ENCODE measurements around the gene KCNH1. TPM values are rescaled to one million over a fixed set of nuclear protein-coding genes. Genes with fewer than 3 reads are reported as not detected.

The KCNH1 gene
- total RNA-seq, 1 donor from 2014 or later = 0.26 TPM

DNA sequence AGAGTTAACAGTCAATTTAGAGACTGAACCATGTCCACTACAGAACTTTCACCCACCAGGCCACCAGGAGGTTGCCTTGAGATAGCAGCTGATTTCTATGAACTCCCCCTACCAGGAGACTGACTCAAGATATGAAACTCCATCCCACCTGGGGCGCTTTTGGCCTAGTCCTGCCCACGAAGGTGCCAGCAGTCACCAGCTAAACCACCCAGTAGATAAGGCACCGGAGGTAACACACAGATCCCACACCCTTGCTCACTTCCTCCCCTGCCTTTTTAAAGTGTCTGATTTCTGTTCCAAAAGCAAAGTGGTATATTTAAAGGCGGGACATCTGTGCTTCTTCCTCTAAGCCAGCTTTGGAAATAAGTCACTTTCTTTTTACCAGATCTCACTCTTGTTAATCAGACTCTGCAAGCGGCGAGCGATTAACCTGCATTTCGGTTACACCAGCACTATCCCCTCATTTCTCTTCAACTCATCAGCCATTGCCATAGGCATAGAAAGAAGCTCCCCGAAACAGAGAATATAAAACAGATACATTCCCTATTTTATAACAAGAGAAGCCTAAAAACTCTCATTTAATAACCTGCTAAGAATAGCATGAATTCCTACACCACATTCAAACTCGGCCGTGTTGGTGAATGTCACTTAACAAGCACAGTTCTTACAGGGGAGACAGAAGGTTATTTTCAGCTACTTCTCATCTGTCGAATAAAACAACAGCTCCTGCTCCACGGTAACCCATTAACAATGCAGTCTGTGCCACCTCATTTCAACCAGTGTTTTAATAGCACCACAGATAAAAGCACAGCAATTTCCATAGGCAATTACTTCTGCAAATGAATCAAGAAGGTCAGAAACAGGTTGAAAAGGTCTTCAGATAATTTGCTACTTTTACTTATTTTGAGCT, 318.1 kb downstream of the KCNH1 start:
- DNase-seq (ENCODE audit: low spot score) = no peak

- DNase-seq (ENCODE audit: low spot score) = no peak
These were observed 319.4 kb downstream of the KCNH1 start for GRCh38 chr1:210814382-210815123.

DNA sequence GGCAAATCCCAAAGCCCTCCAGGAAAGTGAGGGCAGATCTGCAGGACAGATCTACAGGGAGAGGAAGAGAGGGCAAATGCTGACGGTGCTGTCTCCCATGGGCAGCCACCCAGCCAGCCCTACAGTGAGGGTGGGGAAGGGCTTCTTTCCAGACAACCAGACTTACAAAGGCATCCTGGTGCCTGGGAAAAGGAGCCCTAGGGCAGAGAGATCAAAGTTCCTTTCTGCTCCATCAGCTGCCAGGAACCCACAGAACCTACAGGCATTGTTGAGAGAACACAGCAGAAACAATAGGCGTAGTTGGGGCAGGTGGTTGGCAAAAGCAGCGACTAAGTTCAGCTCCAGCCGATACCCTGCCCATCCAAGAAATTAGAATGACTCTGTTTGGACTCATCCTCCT, 332.4 kb downstream of the KCNH1 start:
- DNase-seq (ENCODE audit: low spot score) = no peak

- DNase-seq (ENCODE audit: low spot score) = no peak
These were observed 333.2 kb downstream of the KCNH1 start for GRCh38 chr1:210800756-210801155.

DNA sequence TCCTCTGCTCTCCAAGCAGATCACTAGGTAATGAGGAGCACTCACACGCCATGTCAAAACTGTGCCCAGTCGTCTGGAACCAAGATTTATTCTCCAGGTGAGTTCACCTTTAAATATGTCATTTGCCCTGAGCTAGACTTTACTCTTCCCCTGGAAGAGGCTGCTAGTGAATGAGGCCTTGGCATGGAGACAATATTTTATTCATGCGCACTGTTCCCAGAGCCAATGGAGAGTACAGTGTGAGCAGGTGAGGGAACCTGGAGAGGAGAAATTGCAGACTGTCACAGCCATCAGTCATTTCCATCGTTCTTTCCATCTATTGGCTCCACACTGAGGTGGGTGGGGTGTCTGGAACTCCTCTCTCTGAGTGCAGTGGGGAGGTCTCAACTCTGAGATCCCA, 333.6 kb downstream of the KCNH1 start:
- no peak for DNase-seq (ENCODE audit: low spot score)

DNA sequence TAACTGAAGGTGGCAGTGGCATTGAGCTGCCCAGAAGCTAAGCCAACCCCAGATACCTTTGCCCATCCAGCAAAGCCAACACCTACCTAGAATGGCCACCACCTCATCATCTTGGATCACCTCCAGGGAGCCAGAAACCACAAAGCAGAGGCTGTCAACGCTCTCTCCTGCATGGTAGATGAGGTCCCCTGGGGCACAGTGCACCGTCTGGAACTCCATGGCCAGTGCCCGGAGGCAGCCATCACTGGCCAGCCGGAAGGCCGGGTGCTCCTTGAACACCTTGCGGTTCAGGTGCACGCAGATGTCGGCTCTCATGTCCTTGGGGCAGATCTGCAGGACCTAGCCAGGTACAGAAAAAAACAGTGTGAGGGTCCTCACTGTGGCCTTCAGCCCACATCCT, 336.5 kb downstream of the KCNH1 start:
- DNase-seq (ENCODE audit: low spot score) = no peak

DNA sequence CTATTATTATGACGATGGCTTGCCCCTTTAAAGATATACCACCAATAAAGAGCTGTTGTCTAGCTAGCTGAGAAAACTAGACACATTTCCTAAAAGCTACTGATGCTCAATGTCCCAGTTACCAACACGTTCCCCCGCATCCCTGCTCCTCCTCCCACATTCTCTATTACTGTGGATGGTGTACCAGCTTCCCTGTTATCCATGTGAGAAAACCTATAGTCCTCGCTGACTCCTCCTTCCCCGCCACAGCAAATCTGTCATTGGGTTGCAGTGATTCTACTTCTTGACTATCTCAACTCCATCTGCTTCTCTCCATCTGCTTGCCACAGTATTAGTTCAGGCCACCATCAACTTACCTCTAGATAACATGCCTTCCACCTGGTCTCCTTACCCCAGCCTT, 337.5 kb downstream of the KCNH1 start:
- no peak for DNase-seq (ENCODE audit: low spot score)

DNA sequence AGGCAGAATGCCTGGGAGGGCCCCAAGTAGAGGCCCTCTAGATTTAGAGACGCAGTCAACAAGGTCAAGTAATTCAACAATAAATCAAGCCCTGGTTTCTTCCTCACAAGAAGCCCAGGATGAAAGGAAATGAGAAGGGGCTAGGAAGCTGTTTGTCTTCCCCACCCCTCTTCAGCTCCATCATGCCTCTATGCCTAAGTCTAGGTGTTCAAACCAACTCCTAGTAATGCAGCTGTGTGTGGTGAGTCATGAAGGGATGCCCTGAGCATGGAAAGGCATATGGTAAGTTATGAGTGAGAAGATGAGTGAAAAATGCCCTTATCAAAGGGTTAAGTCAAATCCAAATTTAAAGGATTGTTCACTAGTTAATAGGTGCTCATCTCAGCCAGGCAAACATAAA, 339.5 kb downstream of the KCNH1 start:
- no peak for DNase-seq (ENCODE audit: low spot score)

GRCh38 chr1:210792250-210793102, 341.5 kb downstream of the KCNH1 start:
- no peak for DNase-seq (ENCODE audit: low spot score)

GRCh38 chr1:210790196-210790595, 343.8 kb downstream of the KCNH1 start:
- DNase-seq (ENCODE audit: low spot score) = no peak

- no peak for DNase-seq (ENCODE audit: low spot score)
These were observed 346.1 kb downstream of the KCNH1 start for GRCh38 chr1:210787800-210788199.

DNA sequence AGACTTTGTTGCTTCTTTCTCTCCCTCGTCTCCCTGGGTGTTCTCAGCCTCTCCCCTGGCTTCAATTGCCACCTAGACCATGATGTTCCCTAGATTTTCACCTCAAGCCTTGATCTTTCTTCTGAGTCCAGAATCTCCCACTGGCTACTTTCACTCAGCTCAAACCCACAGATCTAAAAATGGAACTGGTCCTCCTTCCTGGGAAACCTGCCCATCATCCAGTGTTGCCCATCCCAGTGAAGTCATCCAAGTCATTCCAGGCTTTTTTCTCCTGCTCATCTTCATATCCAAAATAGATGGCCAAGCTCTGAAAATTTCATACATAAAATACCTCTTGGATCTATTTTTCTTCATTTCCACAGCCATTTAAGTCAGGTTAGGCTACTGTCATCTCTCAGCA, 347.4 kb downstream of the KCNH1 start:
- DNase-seq (ENCODE audit: low spot score) = no peak

- DNase-seq (ENCODE audit: low spot score) = no peak
These were observed 350.0 kb downstream of the KCNH1 start for GRCh38 chr1:210783925-210784324.

- no peak for DNase-seq (ENCODE audit: low spot score)
These were observed 352.3 kb downstream of the KCNH1 start for GRCh38 chr1:210781652-210782051.

- DNase-seq (ENCODE audit: low spot score) = no peak
These were observed 354.7 kb downstream of the KCNH1 start for GRCh38 chr1:210779269-210779668.

GRCh38 chr1:210777914-210778313, 356.0 kb downstream of the KCNH1 start:
- DNase-seq (ENCODE audit: low spot score) = no peak

DNA sequence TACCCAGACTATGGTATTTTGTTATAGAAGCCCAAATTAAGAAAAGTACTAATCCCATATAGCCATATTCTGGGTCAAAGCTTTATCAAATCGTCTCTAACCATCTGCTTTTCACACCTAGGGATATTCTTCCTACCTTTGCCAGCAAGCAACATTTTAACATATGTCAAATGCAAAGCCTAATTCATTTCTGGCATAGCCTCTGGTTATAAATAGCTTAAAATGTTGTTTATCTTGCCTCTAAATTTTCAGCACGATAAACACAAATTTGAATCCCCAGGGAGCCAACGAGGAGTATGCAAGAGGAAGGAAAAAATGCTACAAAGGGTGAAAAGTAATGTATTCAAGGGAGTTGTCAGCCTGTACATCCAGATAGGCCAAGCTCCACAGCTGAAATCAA, 357.2 kb downstream of the KCNH1 start:
- no peak for DNase-seq (ENCODE audit: low spot score)

GRCh38 chr1:210775289-210775688, 358.7 kb downstream of the KCNH1 start:
- DNase-seq (ENCODE audit: low spot score) = no peak

DNA sequence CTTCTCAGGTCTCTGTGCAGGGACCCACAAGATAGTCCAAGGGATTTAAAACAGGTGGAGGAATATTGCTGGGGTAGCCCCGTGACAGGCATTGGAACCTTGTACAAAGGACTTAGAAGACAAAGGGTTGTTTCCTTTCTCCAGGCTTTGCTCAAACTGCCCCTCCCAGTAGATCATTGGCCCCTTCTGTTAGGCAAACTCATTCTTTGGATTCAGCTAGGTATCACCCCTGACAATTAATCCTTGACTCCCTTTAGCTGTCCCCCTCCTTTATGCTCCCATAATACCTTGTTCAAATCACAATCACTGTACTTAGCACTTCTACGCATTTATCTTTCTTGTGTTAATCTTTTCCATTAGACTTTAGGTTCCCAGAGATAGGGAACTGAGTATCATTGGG, 360.5 kb downstream of the KCNH1 start:
- no peak for DNase-seq (ENCODE audit: low spot score)

GRCh38 chr1:210771131-210771530, 362.8 kb downstream of the KCNH1 start:
- DNase-seq (ENCODE audit: low spot score) = no peak

DNA sequence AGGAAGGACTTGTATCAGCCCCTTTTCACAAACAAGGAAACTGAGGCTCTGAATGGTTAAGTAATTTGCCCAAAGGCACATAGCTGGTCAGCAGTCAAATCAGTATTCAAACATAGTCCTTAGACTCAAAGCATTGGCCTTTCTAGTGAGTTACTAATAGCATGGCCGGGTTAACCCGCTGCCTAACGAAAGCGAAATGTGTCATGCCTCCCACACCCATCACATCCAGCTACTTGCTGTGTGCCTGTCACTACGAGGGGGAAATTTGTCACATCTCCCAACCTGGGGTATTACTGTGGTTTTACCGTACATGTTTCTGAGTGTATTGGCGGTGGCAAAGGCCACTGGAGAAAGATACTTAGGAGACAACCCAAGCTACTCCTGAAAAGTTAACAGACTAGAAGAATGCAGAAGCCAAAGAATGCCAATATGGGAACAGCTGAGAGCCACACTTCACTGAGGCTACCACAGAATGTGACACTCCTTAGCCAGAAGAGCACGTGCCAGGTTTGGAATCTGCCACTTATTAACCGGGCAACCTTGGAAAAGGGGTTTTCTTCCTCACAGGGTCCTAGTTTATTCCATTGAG, 363.5 kb downstream of the KCNH1 start:
- no peak for DNase-seq (ENCODE audit: low spot score)
